DMS153 treated with DMSO at 0.1 percent for 48 hours (cell line): ENCODE results near the gene FNDC7.
"Not testable (repeated sequence)": the region's sequence is repeated elsewhere in the genome, so short reads cannot be mapped to it uniquely, and the experiment has no call there.

ENCODE experiments used
- DNase-seq: peaks from one replicate; lab custom pipeline; 2025; ENCODE audit not compliant: unreplicated experiment; lab: John Stamatoyannopoulos, UW

FNDC7 gene

DNA sequence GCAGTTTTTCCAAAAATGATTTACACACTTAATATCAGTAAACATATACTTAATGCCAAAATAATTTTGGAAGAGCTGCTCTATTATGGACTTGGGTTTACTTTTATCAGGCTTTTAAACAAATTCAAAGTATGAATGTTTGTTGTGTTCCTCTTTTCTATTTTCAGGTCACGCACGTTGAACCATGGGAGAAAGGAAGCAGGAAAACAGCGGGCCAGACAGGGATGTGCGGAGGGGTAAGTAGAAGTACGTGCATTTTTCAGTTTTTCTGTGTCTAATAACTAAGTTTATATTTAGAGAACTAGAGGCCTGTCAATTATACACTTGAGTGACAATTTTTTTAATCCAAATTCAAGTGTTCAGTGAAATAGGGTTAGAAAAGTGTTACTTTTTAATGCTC lies 17.2 kb upstream of the FNDC7 start:
- DNase-seq, result no peak

- no peak for DNase-seq
Measured at GRCh38 chr1:108699375-108700332, 13.1 kb upstream of the FNDC7 start.

DNA sequence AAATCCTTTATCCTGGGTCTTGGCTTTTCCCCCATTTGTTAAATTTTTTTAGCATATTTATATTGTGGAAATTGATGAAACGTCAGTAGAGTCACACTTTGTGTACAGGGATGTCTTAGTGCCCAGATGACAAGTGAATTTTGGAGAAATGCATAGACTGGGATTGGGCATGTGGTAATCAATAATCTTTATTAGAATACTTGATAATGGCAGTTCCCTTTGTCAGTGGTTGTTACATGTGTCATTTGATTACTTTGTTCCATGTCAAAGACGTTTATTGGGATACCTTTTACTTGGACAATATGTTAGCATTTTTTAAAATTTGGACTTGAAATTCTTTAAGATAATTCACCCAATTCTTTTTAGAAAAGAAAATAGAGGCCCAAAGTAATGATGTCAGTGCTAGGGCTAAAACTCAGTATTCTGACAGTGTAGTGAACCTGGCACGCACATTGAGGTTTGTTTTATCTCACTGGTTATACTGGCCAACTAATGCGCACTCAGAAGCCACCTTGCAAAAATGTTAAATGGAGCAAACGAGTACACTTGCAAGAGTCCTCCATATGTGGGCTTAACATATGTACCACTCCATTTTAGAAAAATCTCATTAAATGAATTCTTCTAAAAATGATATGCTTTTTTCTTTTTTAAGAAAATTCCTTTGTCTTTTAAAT lies 11.4 kb upstream of the FNDC7 start:
- DNase-seq, result no peak

DNA sequence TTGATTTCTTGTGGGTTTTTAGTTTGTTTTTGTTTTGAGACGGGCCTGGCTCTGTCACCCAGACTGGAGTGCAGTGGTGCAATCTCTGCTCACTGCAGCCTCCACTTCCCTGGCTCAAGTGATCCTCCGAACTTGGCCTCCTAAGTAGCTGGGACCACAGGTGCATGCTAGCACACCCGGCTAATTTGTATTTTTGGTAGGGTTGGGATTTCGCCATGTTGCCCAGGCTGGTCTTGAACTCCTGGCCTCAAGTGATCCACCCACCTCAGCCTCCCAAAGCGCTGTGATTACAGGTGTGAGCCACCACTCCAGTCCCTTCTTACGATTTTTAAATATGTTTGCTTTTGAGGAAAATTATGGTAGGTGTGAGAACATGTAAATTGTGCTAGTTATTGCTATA lies 10.6 kb upstream of the FNDC7 start:
- not testable (repeated sequence) for DNase-seq

DNA sequence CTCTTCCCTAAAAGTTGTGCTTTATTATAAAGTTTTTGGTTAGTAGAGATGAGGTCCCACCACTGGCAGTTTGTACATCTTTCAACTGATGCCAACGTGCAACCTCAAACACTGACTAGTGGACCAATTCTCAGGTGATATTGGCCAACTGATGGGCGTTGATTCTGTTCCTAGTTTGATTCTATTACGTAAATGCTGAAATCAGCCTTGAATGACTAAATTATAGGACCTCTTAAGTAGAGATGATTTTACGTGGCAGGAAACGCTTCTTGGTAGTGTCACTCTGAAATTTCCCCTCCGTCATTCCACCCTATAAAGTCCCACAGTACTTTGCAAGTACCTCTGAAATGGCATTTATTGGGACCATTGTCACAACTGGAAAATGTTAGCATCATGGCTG lies 8.8 kb upstream of the FNDC7 start:
- DNase-seq, result no peak

- no peak for DNase-seq
Measured at GRCh38 chr1:108704496-108704895, 8.2 kb upstream of the FNDC7 start.

GRCh38 chr1:108706643-108707042 lies 6.1 kb upstream of the FNDC7 start:
- DNase-seq, result no peak

GRCh38 chr1:108708691-108709660 lies 3.7 kb upstream of the FNDC7 start:
- DNase-seq, result no peak

DNA sequence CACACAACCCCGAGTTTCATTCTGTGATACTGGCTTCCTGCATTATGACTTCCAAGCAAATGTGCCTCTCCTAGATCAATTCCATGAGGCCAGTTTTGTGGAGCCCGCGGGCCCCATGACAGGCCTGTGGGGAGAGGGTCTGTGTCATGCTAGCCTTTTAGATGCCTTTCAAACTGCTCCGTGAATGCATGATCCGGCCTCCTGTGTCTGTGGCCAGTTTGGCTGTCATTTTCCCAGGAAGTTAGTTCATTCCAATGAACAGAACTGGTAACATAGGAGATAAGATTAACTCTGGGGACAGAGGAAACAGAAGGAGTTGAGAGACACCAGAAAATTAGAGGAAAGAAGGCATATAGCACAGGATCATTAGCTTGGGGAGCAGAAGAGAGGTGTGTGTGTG lies 3.2 kb downstream of the FNDC7 start:
- no peak for DNase-seq

- no peak for DNase-seq
Measured at GRCh38 chr1:108716437-108717230, 3.9 kb downstream of the FNDC7 start.

GRCh38 chr1:108717774-108718316 lies 5.1 kb downstream of the FNDC7 start:
- DNase-seq, result no peak

DNA sequence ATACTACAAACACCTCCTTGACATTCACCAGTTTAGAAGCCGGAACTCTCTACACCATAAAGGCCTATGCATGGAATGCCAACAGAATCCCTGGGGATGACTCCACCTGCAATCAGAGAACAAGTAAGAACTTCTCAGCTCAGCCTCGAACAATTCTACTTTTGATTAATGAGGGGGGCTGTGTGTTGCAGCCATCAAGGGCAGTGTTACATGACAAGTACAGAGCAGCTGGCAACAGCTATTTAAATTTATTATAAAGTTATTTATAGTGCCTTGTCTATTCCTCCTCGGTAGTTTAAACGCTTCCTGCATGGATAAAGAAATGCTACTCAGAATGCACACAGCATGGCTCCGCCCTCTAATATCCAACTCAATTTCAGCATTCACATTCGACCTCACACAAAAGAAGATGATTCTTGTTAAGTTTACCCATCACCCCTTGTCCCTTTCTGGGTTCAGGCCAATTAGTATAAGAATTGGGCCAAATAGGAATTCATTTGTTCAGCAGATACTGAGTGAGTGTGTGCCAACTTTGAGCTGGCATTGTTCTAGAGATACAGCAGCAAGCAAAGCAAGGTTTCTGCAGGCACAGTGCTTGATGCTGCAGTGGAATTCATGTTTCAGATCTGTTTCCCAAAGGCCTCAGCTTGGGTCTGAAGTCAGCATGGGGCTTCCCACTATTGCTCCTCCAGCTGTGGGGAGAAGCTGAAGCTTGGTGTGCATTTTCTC lies 6.4 kb downstream of the FNDC7 start:
- no peak for DNase-seq

- no peak for DNase-seq
Measured at GRCh38 chr1:108719656-108720435, 7.1 kb downstream of the FNDC7 start.

GRCh38 chr1:108722292-108722691 lies 9.6 kb downstream of the FNDC7 start:
- DNase-seq, result no peak

- DNase-seq, result no peak
Measured at GRCh38 chr1:108725906-108726305, 13.2 kb downstream of the FNDC7 start.

GRCh38 chr1:108728327-108728923 lies 15.7 kb downstream of the FNDC7 start:
- DNase-seq, result no peak

GRCh38 chr1:108729481-108729880 lies 16.8 kb downstream of the FNDC7 start:
- no peak for DNase-seq

DNA sequence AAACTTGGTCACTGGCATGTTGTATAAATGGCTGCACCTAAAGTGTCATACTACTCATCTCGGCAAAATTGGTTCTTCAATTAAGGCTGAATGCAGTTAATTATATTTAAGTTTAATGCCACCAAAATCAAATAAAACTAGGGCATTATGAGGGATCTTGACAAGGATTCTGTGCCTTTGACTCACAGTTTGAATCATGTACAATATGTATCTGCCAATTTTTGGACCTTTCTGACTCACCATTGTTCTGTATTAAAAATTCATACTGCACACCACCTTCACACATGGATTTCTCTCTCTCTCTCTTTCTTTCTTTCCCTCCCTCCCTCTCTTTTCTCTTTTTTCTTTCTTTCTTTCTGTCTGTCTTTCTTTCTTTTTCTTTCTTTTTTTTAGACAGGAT lies 19.7 kb downstream of the FNDC7 start:
- DNase-seq, result no peak
